ENCODE data around the gene ZBTB7C. TPM values are rescaled to one million over a fixed set of nuclear protein-coding genes. Genes with fewer than 3 reads are reported as not detected.

The ZBTB7C gene
- total and polyA plus RNA-seq, 10 of the 15 experiments (the other 5 are each of a cell fraction or from before 2014, with no cell fraction given): under 0.01 to 0.08 (median 0.01) TPM; not detected in 7

DNA sequence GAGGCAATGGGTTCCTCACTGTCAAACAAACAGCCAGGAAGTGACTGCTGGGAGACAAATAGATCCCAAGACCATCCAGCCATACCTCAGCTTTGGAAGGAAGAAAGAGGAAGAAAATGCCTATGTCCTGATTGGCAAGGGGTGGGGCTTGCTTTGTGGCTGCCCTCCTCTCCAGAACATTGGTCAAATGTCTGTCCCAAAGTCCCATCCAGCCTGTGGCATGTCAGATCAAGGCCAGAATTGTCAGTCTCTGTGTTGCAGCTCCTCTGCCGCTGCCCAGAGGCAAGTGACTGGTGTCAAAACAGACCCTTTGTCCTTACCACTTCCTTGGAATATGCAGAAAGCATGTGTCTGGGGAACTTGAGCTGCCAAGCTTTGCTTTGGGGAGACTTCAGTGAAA, 415.8 kb downstream of the ZBTB7C start:
- Histone ChIP-seq H3K27me3 (replicated peaks in 1 of 2; ENCODE audit: control insufficient read depth in 2 of 2, insufficient read depth in 2 of 2, low read length in 1 of 2) (peaks cover 0 to 4% of the 10 kb centered on the region in 2 experiments; a peak in 2 of 4 replicates), H3K4me1 (ENCODE audit: control insufficient read depth, insufficient read depth, low read length) (no peaks in the 10 kb centered on the region), H3K4me3 (no peak overlapping the region), H3K27ac (ENCODE audit: control insufficient read depth, insufficient read depth) (no peak overlapping the region), H3K9ac (ENCODE audit: control insufficient read depth, insufficient read depth, low read length) (no peak overlapping the region), H4K20me1 (ENCODE audit: control insufficient read depth, insufficient read depth) (no peaks in the 10 kb centered on the region), H3K79me2 (ENCODE audit: control insufficient read depth, insufficient read depth, low read length) (no peaks in the 10 kb centered on the region), H3K4me2 (ENCODE audit: control insufficient read depth, insufficient read depth) (no peak overlapping the region), H3K9me3 (replicated peaks; ENCODE audit: control insufficient read depth, insufficient read depth, low read length) (peaks cover 4% of the 10 kb centered on the region; the same call in 1 of the 3 replicates), H3K36me3 (ENCODE audit: control insufficient read depth in 2 of 2, insufficient read depth in 2 of 2, low read length in 1 of 2) (no peaks in the 10 kb centered on the region), H2AFZ (ENCODE audit: control insufficient read depth, low read depth, low read length) (no peak overlapping the region)
- DNase-seq (ENCODE audit: low read depth, low spot score) (no peak), FAIRE-seq (no peak), ATAC-seq (no peak)
- TF ChIP-seq, protein P1, sequence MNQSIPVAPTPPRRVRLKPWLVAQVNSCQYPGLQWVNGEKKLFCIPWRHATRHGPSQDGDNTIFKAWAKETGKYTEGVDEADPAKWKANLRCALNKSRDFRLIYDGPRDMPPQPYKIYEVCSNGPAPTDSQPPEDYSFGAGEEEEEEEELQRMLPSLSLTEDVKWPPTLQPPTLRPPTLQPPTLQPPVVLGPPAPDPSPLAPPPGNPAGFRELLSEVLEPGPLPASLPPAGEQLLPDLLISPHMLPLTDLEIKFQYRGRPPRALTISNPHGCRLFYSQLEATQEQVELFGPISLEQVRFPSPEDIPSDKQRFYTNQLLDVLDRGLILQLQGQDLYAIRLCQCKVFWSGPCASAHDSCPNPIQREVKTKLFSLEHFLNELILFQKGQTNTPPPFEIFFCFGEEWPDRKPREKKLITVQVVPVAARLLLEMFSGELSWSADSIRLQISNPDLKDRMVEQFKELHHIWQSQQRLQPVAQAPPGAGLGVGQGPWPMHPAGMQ (IDR thresholded peaks at IDR 0.05; ENCODE audit: borderline replicate concordance): no peak
- TF ChIP-seq NFIC (IDR thresholded peaks at IDR 0.05; ENCODE audit: low read depth, low read length) (no peak), BACH1 (IDR thresholded peaks at IDR 0.05; ENCODE audit: borderline replicate concordance) (no peak), SP1 (IDR thresholded peaks at IDR 0.05; ENCODE audit: low read depth, low read length) (no peak), CBX5 (IDR thresholded peaks at IDR 0.05; ENCODE audit: low read depth) (no peak), RBBP5 (conservative IDR thresholded peaks at IDR 0.05) (no peak), IKZF1 (conservative IDR thresholded peaks at IDR 0.05) (no peak), DPF2 (IDR thresholded peaks at IDR 0.05) (no peak), NBN (IDR thresholded peaks at IDR 0.05) (no peak), NFYA (IDR thresholded peaks at IDR 0.05; ENCODE audit: borderline replicate concordance, low read depth, low read length) (no peak), MXI1 (IDR thresholded peaks at IDR 0.05; ENCODE audit: low read depth, low read length) (no peak)
- TF ChIP-seq, protein P2, sequence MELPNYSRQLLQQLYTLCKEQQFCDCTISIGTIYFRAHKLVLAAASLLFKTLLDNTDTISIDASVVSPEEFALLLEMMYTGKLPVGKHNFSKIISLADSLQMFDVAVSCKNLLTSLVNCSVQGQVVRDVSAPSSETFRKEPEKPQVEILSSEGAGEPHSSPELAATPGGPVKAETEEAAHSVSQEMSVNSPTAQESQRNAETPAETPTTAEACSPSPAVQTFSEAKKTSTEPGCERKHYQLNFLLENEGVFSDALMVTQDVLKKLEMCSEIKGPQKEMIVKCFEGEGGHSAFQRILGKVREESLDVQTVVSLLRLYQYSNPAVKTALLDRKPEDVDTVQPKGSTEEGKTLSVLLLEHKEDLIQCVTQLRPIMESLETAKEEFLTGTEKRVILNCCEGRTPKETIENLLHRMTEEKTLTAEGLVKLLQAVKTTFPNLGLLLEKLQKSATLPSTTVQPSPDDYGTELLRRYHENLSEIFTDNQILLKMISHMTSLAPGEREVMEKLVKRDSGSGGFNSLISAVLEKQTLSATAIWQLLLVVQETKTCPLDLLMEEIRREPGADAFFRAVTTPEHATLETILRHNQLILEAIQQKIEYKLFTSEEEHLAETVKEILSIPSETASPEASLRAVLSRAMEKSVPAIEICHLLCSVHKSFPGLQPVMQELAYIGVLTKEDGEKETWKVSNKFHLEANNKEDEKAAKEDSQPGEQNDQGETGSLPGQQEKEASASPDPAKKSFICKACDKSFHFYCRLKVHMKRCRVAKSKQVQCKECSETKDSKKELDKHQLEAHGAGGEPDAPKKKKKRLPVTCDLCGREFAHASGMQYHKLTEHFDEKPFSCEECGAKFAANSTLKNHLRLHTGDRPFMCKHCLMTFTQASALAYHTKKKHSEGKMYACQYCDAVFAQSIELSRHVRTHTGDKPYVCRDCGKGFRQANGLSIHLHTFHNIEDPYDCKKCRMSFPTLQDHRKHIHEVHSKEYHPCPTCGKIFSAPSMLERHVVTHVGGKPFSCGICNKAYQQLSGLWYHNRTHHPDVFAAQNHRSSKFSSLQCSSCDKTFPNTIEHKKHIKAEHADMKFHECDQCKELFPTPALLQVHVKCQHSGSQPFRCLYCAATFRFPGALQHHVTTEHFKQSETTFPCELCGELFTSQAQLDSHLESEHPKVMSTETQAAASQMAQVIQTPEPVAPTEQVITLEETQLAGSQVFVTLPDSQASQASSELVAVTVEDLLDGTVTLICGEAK (IDR thresholded peaks at IDR 0.05; ENCODE audit: borderline replicate concordance): no peak
- TF ChIP-seq, protein P3, sequence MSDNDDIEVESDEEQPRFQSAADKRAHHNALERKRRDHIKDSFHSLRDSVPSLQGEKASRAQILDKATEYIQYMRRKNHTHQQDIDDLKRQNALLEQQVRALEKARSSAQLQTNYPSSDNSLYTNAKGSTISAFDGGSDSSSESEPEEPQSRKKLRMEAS (IDR thresholded peaks at IDR 0.05; ENCODE audit: low read depth, low read length): no peak
- CTCF ChIA-PET: no interaction called here
- in situ Hi-C loops (cut with MboI): no loop called here
- POLR2A ChIA-PET: no interaction called here
- SMC1A ChIA-PET (ENCODE audit: uncharacterized antibody, unreplicated experiment): no interaction called here
- RAD21 ChIA-PET (ENCODE audit: unreplicated experiment): no interaction called here
- BruUV-seq (replicated peaks): no TSS peak
- intact Hi-C loops (cut with micrococcal nuclease; ENCODE audit: unreplicated experiment): no loop called here
- 56% methylated on average over 1 of the region's 1 CpG for WGBS (ENCODE audit: insufficient coverage, insufficient replicate concordance, low lambda C conversion rate, missing lambda C conversion rate)

All from GM12878 (cell line).